Effector CD4-positive, alpha-beta T cell (primary cell): Measurements from ENCODE around the gene NXN.
"Not testable (repeated sequence)": the region's sequence is repeated elsewhere in the genome, so short reads cannot be mapped to it uniquely, and the experiment has no call there.

Experiments
- DNase-seq: peaks from one replicate; pipeline ENCODE4 v3.0.0-alpha.2; 2020

Gene NXN

GRCh38 chr17:752002-752619, 227.5 kb downstream of the NXN start, which contains the start of gene GEMIN4:
Gene GEMIN4, minus strand, starts transcription at chr17:752264. Its CDS starts 122 bp downstream, at chr17:752142.
- DNase-seq, result peak; percentile 98

GRCh38 chr17:751269-752001, 228.1 kb downstream of the NXN start:
- peak; percentile 46 for DNase-seq

- no peak for DNase-seq
Observed at GRCh38 chr17:750431-751037, 229.0 kb downstream of the NXN start.

GRCh38 chr17:749359-749758, 230.2 kb downstream of the NXN start:
- DNase-seq, result not testable (repeated sequence)
